ENCODE measurements around the gene WFDC2. TPM values are rescaled to one million over a fixed set of nuclear protein-coding genes. Genes with fewer than 3 reads are reported as not detected.
A peak's percentile ranks its signal among the peaks of the same experiment; 100 is the strongest.

WFDC2 gene
- total RNA-seq, 1 donor from 2014 or later = not detected

GRCh38 chr20:45463709-45464108, 5.8 kb upstream of the WFDC2 start:
- no peak overlapping the region for H3K27ac ChIP-seq (replicated peaks)
- TF ChIP-seq, protein P1, sequence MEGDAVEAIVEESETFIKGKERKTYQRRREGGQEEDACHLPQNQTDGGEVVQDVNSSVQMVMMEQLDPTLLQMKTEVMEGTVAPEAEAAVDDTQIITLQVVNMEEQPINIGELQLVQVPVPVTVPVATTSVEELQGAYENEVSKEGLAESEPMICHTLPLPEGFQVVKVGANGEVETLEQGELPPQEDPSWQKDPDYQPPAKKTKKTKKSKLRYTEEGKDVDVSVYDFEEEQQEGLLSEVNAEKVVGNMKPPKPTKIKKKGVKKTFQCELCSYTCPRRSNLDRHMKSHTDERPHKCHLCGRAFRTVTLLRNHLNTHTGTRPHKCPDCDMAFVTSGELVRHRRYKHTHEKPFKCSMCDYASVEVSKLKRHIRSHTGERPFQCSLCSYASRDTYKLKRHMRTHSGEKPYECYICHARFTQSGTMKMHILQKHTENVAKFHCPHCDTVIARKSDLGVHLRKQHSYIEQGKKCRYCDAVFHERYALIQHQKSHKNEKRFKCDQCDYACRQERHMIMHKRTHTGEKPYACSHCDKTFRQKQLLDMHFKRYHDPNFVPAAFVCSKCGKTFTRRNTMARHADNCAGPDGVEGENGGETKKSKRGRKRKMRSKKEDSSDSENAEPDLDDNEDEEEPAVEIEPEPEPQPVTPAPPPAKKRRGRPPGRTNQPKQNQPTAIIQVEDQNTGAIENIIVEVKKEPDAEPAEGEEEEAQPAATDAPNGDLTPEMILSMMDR (IDR thresholded peaks at IDR 0.05; ENCODE audit: borderline replicate concordance) = no peak
- H3K36me3 ChIP-seq = no peaks in the 10 kb centered on the region
- H3K27me3 ChIP-seq (ENCODE audit: low read depth) = peaks cover 68% of the 10 kb centered on the region
- intact Hi-C loops (cut with micrococcal nuclease) = no loop called here
- no peak overlapping the region for H3K4me3 ChIP-seq
- H3K4me1 ChIP-seq = no peaks in the 10 kb centered on the region
- no peak for DNase-seq
- H3K9me3 ChIP-seq (replicated peaks) = no peaks in the 10 kb centered on the region

GRCh38 chr20:45465491-45466266, 3.9 kb upstream of the WFDC2 start:
- Histone ChIP-seq H3K36me3 (no peaks in the 10 kb centered on the region), H3K27ac (replicated peaks) (no peak overlapping the region), H3K4me3 (no peak overlapping the region), H3K27me3 (ENCODE audit: low read depth) (peaks cover 88% of the 10 kb centered on the region), H3K9me3 (replicated peaks) (no peaks in the 10 kb centered on the region), H3K4me1 (peaks cover 17% of the 10 kb centered on the region)
- DNase-seq = no peak
- TF ChIP-seq, protein P1 (IDR thresholded peaks at IDR 0.05; ENCODE audit: borderline replicate concordance) = no peak
- intact Hi-C loops (cut with micrococcal nuclease) = no loop called here

GRCh38 chr20:45467172-45467571, 2.4 kb upstream of the WFDC2 start:
- Histone ChIP-seq H3K27me3 (ENCODE audit: low read depth) (peaks cover 100% of the 10 kb centered on the region), H3K9me3 (replicated peaks) (no peaks in the 10 kb centered on the region), H3K4me3 (no peak overlapping the region), H3K27ac (replicated peaks) (no peak overlapping the region), H3K4me1 (peaks cover 22% of the 10 kb centered on the region), H3K36me3 (no peaks in the 10 kb centered on the region)
- DNase-seq = no peak
- TF ChIP-seq, protein P1 (IDR thresholded peaks at IDR 0.05; ENCODE audit: borderline replicate concordance) = no peak
- intact Hi-C loops (cut with micrococcal nuclease) = no loop called here

DNA sequence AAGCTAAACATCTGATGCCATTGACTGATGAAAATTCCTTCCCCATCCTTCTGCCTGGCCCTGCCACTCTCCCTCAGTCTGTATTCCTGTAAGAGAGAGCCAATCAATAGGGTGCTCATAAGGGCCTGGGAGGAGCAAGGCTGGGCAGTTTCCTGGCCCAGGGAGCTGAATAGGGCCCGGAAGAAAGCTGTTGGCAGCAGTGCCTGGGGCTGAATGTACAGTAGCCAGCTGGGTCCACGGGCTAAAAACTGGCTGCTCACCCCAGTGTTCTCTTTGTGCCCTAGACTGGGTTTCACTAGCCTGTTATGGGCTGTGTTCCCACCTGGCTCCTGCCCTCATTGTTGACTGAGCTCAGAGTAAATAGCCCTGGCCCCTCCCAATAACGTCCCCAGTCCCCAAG, 1.7 kb upstream of the WFDC2 start:
- TF ChIP-seq, protein P1 (IDR thresholded peaks at IDR 0.05; ENCODE audit: borderline replicate concordance) = no peak
- Histone ChIP-seq H3K4me1 (peaks cover 22% of the 10 kb centered on the region), H3K27me3 (ENCODE audit: low read depth) (peaks cover 100% of the 10 kb centered on the region), H3K36me3 (no peaks in the 10 kb centered on the region), H3K4me3 (no peak overlapping the region), H3K9me3 (replicated peaks) (peaks cover 3% of the 10 kb centered on the region), H3K27ac (replicated peaks) (no peak overlapping the region)
- no peak for DNase-seq
- intact Hi-C loops (cut with micrococcal nuclease) = no loop called here

- H3K36me3 ChIP-seq = no peaks in the 10 kb centered on the region
- peaks cover 22% of the 10 kb centered on the region for H3K4me1 ChIP-seq
- peaks cover 97% of the 10 kb centered on the region for H3K27me3 ChIP-seq (ENCODE audit: low read depth)
- H3K9me3 ChIP-seq (replicated peaks) = peaks cover 3% of the 10 kb centered on the region
- peak overlapping the region; percentile 23 for H3K27ac ChIP-seq (replicated peaks)
- H3K4me3 ChIP-seq = peak overlapping the region; percentile 72
- no peak for DNase-seq
- intact Hi-C loops (cut with micrococcal nuclease) = no loop called here
- TF ChIP-seq, protein P1 (IDR thresholded peaks at IDR 0.05; ENCODE audit: borderline replicate concordance) = no peak
Measured at GRCh38 chr20:45470262-45470931, 844 bp downstream of the WFDC2 start.
